NT2/D1 (cell line): ENCODE data around the gene ZNF24.

Experiments
- SUZ12 ChIP-seq: IDR thresholded peaks from 2 replicates; pipeline ENCODE4 v1.6.1; 2011; ENCODE audit not compliant: insufficient read length, insufficient read depth; ENCODE audit errors: extremely low read depth
- YY1 ChIP-seq: IDR thresholded peaks from 2 replicates; pipeline ENCODE4 v1.6.1; 2011; ENCODE audit not compliant: insufficient read length, insufficient read depth

DNA sequence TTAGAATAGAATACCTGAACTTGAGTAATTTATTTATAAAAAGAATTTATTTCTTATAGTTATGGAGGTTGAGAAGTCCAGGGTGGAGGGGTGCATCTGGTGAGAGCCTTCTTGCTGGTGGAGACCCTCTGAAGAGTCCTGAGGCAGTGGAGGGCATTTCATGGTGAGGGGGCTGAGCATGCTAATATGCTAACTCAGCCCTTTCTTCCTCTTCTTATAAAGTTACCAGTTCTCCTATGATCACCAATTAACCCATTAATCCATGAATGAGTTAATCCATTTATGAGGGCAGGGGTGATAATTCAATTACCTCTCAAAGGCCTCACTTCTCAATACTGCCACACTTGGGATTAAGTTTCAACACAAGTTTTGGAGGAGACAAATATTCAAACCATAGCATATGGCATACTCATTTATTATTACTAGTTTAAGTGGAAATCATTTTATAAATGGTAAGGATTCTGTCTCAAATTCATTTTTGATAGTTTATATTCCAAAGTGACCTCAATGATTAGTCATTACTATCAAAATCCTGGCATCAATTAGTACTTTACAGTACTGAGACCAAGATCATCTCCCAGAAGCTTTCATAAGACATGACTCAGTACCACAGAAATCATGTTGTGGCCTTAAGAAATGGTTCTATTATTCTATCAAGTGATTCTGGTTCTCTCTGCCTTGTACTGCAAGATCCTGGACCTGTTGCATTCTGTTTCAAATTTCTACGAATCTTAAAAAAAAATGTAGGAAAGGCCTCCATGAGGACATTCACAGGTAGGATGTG lies 27.4 kb upstream of the ZNF24 start:
- TF ChIP-seq YY1, result no peak
- TF ChIP-seq SUZ12, result no peak
